GM12878 (cell line): ENCODE data around the gene GDI2. TPM values are rescaled to one million over a fixed set of nuclear protein-coding genes. Genes with fewer than 3 reads are reported as not detected.

Experiments used
- HDGF ChIP-seq: fragments of 450-650 bp; IDR thresholded peaks from 2 replicates; pipeline ENCODE4 v1.6.1; 2016; ENCODE audit warnings: antibody characterized with exemption
- IRF5 ChIP-seq: fragments of 450-650 bp; IDR thresholded peaks from 2 replicates; pipeline ENCODE4 v1.6.1; 2017; ENCODE audit warnings: borderline replicate concordance
- KDM1A ChIP-seq: fragments of 200-600 bp; sonication (generic); IDR thresholded peaks from 2 replicates; pipeline ENCODE4 v1.6.1; 2016; ENCODE audit warnings: borderline replicate concordance
- MEF2A ChIP-seq: IDR thresholded peaks from 2 replicates; pipeline ENCODE4 v1.6.1; 2011; ENCODE audit warnings: low read depth, mild to moderate bottlenecking, low read length, moderate library complexity; ENCODE audit not compliant: insufficient read depth
- NFYB ChIP-seq: IDR thresholded peaks from 2 replicates; pipeline ENCODE4 v1.6.1; 2011; ENCODE audit warnings: low read depth, mild to moderate bottlenecking, low read length, improper control_type of control experiment, moderate library complexity; ENCODE audit not compliant: insufficient read depth
- RBBP5 ChIP-seq: fragments of 200-600 bp; sonication (generic); conservative IDR thresholded peaks from 2 replicates; pipeline ENCODE4 v1.6.1; 2016
- RCOR1 ChIP-seq: conservative IDR thresholded peaks from 2 replicates; pipeline ENCODE4 v1.6.1; 2012; ENCODE audit warnings: low read depth, low read length, improper control_type of control experiment
- SMAD1 ChIP-seq: fragments of 450-650 bp; IDR thresholded peaks from 2 replicates; pipeline ENCODE4 v1.6.1; 2018; ENCODE audit warnings: mild to moderate bottlenecking, low read depth; ENCODE audit not compliant: partially characterized antibody
- SP1 ChIP-seq: IDR thresholded peaks from one replicate; pipeline ENCODE4 v1.6.1; 2011; ENCODE audit warnings: low read depth, low read length
- SRF ChIP-seq, 2 experiments: IDR thresholded peaks; 2 replicates each; pipeline ENCODE4 v1.6.1; 2011; ENCODE audit warnings: low read depth in 2 of 2, low read length in 2 of 2, mild to moderate bottlenecking in 1 of 2, moderate library complexity in 1 of 2
- ZBTB4 ChIP-seq: fragments of 450-650 bp; formaldehyde crosslinking; IDR thresholded peaks from 2 replicates; pipeline ENCODE4 v1.4.0; 2022; ENCODE audit warnings: mild to moderate bottlenecking, moderate library complexity
- ZNF384 ChIP-seq: IDR thresholded peaks from 2 replicates; pipeline ENCODE4 v1.6.1; 2012; ENCODE audit warnings: low read depth, mild to moderate bottlenecking, low read length, improper control_type of control experiment, borderline replicate concordance
- polyA plus RNA-seq, 11 experiments: library from polyadenylated mRNA; depleted of rRNA in 4 of 11; unstranded in 6 of 11; stranded (reverse) in 5 of 11; fragments of >200 nt; fragmentation: Nextera tagmentation in 4 of 11; fragmentation: Illumina TruSeq in 1 of 11; extraction: Ambion mirVana in 4 of 11; extraction: Trizol in 1 of 11; gene quantifications; 1 replicate in 1 of 11; 2 replicates in 10 of 11; pipeline versions ENCODE4 v1.2.1 to v1.2.3, GENCODE V29; 2011 to 2016; ENCODE audit warnings: inconsistent platforms in 2 of 11, missing spikeins in 2 of 11, low read depth in 1 of 11
- total RNA-seq, 4 experiments: library from RNA; depleted of rRNA in 3 of 4; stranded (reverse); fragments of >200 nt in 3 of 4; fragmentation: Illumina TruSeq in 1 of 4; extraction: Trizol in 1 of 4; gene quantifications; 2 replicates each; pipeline versions ENCODE4 v1.2.1 to v1.2.3, GENCODE V29; 2013 to 2021
- TF ChIP-seq, protein P1 (sequence below): fragments of 450-650 bp; IDR thresholded peaks from 2 replicates; pipeline ENCODE4 v1.6.1; 2018; ENCODE audit warnings: mild to moderate bottlenecking, low read depth, moderate library complexity; ENCODE audit not compliant: partially characterized antibody
- TF ChIP-seq, protein P2 (sequence below): IDR thresholded peaks from 2 replicates; pipeline ENCODE4 v1.6.1; 2012; ENCODE audit warnings: low read length, inconsistent platforms
- TF ChIP-seq, protein P3 (sequence below): fragments of 150-350 bp; IDR thresholded peaks from 2 replicates; pipeline ENCODE4 v1.6.1; 2016; ENCODE audit warnings: low read depth, low read length

GDI2 gene
- total and polyA plus RNA-seq, 10 of the 15 experiments (the other 5 are each of a cell fraction or from before 2014, with no cell fraction given), result 261 to 395 (median 276) TPM

GRCh38 chr10:5862360-5862961, 49.2 kb upstream of the GDI2 start (continued):
- TF ChIP-seq, protein P1, sequence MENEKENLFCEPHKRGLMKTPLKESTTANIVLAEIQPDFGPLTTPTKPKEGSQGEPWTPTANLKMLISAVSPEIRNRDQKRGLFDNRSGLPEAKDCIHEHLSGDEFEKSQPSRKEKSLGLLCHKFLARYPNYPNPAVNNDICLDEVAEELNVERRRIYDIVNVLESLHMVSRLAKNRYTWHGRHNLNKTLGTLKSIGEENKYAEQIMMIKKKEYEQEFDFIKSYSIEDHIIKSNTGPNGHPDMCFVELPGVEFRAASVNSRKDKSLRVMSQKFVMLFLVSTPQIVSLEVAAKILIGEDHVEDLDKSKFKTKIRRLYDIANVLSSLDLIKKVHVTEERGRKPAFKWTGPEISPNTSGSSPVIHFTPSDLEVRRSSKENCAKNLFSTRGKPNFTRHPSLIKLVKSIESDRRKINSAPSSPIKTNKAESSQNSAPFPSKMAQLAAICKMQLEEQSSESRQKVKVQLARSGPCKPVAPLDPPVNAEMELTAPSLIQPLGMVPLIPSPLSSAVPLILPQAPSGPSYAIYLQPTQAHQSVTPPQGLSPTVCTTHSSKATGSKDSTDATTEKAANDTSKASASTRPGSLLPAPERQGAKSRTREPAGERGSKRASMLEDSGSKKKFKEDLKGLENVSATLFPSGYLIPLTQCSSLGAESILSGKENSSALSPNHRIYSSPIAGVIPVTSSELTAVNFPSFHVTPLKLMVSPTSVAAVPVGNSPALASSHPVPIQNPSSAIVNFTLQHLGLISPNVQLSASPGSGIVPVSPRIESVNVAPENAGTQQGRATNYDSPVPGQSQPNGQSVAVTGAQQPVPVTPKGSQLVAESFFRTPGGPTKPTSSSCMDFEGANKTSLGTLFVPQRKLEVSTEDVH, result no peak
- TF ChIP-seq, protein P2, sequence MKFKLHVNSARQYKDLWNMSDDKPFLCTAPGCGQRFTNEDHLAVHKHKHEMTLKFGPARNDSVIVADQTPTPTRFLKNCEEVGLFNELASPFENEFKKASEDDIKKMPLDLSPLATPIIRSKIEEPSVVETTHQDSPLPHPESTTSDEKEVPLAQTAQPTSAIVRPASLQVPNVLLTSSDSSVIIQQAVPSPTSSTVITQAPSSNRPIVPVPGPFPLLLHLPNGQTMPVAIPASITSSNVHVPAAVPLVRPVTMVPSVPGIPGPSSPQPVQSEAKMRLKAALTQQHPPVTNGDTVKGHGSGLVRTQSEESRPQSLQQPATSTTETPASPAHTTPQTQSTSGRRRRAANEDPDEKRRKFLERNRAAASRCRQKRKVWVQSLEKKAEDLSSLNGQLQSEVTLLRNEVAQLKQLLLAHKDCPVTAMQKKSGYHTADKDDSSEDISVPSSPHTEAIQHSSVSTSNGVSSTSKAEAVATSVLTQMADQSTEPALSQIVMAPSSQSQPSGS, result peak; percentile 99
- no peak for TF ChIP-seq SMAD1
- no peak for TF ChIP-seq RBBP5
- no peak; the same call in 1 of the 2 replicates for TF ChIP-seq KDM1A
- TF ChIP-seq HDGF, result no peak; the same call in 1 of the 2 replicates
- no peak for TF ChIP-seq ZNF384
- peak; percentile 71 for TF ChIP-seq SP1
- peak; percentile 69; the same call in 1 of the 2 replicates for TF ChIP-seq RCOR1
- TF ChIP-seq, protein P3, sequence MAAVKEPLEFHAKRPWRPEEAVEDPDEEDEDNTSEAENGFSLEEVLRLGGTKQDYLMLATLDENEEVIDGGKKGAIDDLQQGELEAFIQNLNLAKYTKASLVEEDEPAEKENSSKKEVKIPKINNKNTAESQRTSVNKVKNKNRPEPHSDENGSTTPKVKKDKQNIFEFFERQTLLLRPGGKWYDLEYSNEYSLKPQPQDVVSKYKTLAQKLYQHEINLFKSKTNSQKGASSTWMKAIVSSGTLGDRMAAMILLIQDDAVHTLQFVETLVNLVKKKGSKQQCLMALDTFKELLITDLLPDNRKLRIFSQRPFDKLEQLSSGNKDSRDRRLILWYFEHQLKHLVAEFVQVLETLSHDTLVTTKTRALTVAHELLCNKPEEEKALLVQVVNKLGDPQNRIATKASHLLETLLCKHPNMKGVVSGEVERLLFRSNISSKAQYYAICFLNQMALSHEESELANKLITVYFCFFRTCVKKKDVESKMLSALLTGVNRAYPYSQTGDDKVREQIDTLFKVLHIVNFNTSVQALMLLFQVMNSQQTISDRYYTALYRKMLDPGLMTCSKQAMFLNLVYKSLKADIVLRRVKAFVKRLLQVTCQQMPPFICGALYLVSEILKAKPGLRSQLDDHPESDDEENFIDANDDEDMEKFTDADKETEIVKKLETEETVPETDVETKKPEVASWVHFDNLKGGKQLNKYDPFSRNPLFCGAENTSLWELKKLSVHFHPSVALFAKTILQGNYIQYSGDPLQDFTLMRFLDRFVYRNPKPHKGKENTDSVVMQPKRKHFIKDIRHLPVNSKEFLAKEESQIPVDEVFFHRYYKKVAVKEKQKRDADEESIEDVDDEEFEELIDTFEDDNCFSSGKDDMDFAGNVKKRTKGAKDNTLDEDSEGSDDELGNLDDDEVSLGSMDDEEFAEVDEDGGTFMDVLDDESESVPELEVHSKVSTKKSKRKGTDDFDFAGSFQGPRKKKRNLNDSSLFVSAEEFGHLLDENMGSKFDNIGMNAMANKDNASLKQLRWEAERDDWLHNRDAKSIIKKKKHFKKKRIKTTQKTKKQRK, result no peak
- no peak; the same call in 1 of the 2 replicates for TF ChIP-seq IRF5
- TF ChIP-seq ZBTB4 (CRISPR knock-in tag), result no peak
- peak; percentile 80; the same call in 1 of the 2 replicates for TF ChIP-seq MEF2A
- TF ChIP-seq SRF (IDR thresholded peaks at IDR 0.05; ENCODE audit: low read depth in 2 of 2, low read length in 2 of 2), result no peak
- 0 out of 2 replicates have a peak, but pooled peaks have one; percentile 7 for TF ChIP-seq NFYB
